HG02870 (cell line): ENCODE data around the gene MEAF6.
A peak's percentile ranks its signal among the peaks of the same experiment; 100 is the strongest.

Source experiments
- ATAC-seq: cut with Tn5 transposase; IDR thresholded peaks from one replicate; pipeline ENCODE4 v1.9.1; 2021; ENCODE audit warnings: mild to moderate bottlenecking, moderate library complexity; ENCODE audit not compliant: unreplicated experiment

Gene MEAF6

GRCh38 chr1:37485902-37486679, 28.5 kb downstream of the MEAF6 start:
- ATAC-seq: no peak

GRCh38 chr1:37484325-37485051, 30.1 kb downstream of the MEAF6 start:
- ATAC-seq: no peak

GRCh38 chr1:37483785-37484184, 30.8 kb downstream of the MEAF6 start:
- ATAC-seq: no peak

GRCh38 chr1:37482796-37483744, 31.5 kb downstream of the MEAF6 start:
- ATAC-seq: no peak

GRCh38 chr1:37482004-37482785, 32.4 kb downstream of the MEAF6 start:
- ATAC-seq: no peak

- no peak for ATAC-seq
Observed at GRCh38 chr1:37481289-37482003, 33.1 kb downstream of the MEAF6 start.

GRCh38 chr1:37480581-37481288, 33.8 kb downstream of the MEAF6 start:
- no peak for ATAC-seq

GRCh38 chr1:37480125-37480466, 34.5 kb downstream of the MEAF6 start:
- ATAC-seq: no peak

GRCh38 chr1:37479255-37480124, 35.1 kb downstream of the MEAF6 start:
- peak; percentile 34 for ATAC-seq

GRCh38 chr1:37478890-37479254, 35.7 kb downstream of the MEAF6 start:
- no peak for ATAC-seq

GRCh38 chr1:37478451-37478881, 36.1 kb downstream of the MEAF6 start:
- no peak for ATAC-seq

- ATAC-seq: no peak
Observed at GRCh38 chr1:37477946-37478345, 36.6 kb downstream of the MEAF6 start.

GRCh38 chr1:37477198-37477931, 37.2 kb downstream of the MEAF6 start:
- ATAC-seq: peak; percentile 43

GRCh38 chr1:37476460-37477197, 37.9 kb downstream of the MEAF6 start:
- no peak for ATAC-seq

- ATAC-seq: no peak
Observed at GRCh38 chr1:37476087-37476452, 38.5 kb downstream of the MEAF6 start.

GRCh38 chr1:37475380-37476086, 39.0 kb downstream of the MEAF6 start:
- ATAC-seq: no peak
